Measurements from ENCODE around the gene KLK7.

- TF ChIP-seq ZFP3 (CRISPR knock-in tag; IDR thresholded peaks at IDR 0.05) = no peak
- no peak for TF ChIP-seq PATZ1 (CRISPR knock-in tag; IDR thresholded peaks at IDR 0.05; ENCODE audit: borderline replicate concordance)
- TF ChIP-seq ZFP30 (CRISPR knock-in tag; IDR thresholded peaks at IDR 0.05) = no peak
- TF ChIP-seq BACH2 (CRISPR knock-in tag; IDR thresholded peaks at IDR 0.05; ENCODE audit: borderline replicate concordance) = no peak
- no peak for TF ChIP-seq ZNF70 (CRISPR knock-in tag; IDR thresholded peaks at IDR 0.05)
Measured at GRCh38 chr19:51007488-51007887, 23.8 kb upstream of the KLK7 start.
